ENCODE measurements around the gene ERBB3. TPM values are rescaled to one million over a fixed set of nuclear protein-coding genes. Genes with fewer than 3 reads are reported as not detected.

Gene ERBB3
- total RNA-seq, 1 donor from 2014 or later: 0.84 TPM

- intact Hi-C loops (cut with micrococcal nuclease): loop anchor here (1.0 to 5.0 kb wide), 5 partner anchors 9 to 507 kb away; partner anchors contain the start of genes COQ10A and TIMELESS
Measured at GRCh38 chr12:56129206-56129941, 49.4 kb downstream of the ERBB3 start.

GRCh38 chr12:56129942-56130495 lies 50.1 kb downstream of the ERBB3 start:
- intact Hi-C loops (cut with micrococcal nuclease): loop anchor here (1.0 to 5.0 kb wide), 5 partner anchors 8 to 507 kb away; partner anchors contain the start of genes COQ10A and TIMELESS

GRCh38 chr12:56130876-56131275 lies 50.9 kb downstream of the ERBB3 start:
- intact Hi-C loops (cut with micrococcal nuclease): no loop called here

DNA sequence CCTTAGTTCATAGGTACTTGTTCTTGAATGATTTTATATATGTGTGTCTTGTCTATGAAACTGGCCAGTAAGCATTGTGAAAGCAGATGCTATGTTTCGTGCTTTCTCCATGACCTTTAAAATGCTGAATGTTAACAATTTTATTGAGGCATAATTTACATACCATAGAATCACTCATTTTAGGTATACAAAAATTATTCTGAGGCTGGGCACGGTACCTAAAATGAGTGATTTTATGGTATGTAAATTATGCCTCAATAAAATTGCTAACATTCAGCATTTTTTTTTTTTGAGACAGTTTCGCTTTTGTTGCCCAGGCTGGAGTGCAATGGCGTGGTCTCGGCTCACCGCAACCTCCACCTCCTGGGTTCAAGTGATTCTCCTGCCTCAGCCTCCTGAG lies 54.9 kb downstream of the ERBB3 start:
- intact Hi-C loops (cut with micrococcal nuclease): no loop called here

GRCh38 chr12:56137853-56138571 lies 58.0 kb downstream of the ERBB3 start:
- intact Hi-C loops (cut with micrococcal nuclease): loop anchor here (1.0 kb wide), 1 partner anchor 9 kb away; no protein-coding TSS in a partner anchor

DNA sequence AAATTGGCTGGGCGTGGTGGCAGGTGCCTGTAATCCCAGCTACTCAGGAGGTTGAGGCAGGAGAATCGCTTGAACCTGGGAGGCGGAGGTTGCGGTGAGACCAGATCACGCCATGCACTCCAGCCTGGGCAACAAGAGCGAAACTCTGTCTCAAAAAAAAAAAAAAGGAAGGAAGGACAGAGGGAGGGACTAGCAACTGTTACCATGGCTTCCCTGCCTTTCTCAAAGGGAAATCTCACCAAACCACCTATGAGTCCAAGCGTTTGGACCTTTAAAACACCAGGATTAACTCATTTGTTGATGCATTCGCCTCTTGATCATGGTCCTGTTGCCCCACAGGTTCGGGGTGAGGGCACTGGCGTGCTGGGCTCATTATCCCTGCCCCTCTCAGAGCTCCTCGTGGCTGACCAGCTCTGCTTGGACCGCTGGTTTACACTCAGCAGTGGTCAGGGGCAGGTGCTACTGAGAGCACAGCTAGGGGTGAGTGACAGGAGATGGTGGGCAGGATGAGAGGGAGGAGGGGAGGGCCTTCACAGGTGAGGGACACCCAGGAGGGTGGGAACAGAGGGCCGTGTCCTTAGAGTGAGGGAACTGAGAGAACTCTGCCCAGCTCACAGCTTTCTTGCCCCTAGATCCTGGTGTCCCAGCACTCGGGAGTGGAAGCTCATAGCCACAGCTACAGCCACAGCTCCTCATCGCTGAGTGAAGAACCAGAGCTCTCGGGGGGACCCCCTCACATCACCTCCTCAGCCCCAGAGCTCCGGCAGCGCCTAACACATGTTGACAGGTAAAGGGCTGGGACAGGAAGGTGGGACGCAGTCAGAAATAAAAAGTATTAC lies 62.2 kb downstream of the ERBB3 start:
- intact Hi-C loops (cut with micrococcal nuclease): no loop called here

GRCh38 chr12:56143217-56143616 lies 63.3 kb downstream of the ERBB3 start:
- intact Hi-C loops (cut with micrococcal nuclease): no loop called here

DNA sequence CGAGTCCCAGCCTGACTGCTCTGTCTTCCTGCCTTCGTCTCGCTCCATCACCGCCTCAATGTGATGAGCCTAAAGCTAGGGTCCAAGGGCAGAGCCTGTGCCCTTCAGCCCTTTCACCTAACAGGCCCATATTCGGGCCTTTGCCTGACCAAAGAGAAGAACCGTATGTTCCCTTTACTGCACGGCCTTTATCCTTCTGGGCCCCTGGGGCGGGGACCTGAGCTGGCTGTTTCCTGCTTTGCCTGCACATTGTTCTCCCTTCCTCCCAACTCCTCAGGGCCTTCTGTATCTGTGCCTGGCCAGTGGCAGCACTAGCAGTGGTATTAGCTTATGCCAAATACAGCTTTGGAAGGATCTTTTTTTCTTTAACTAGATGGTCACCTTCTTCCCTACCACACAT lies 63.9 kb downstream of the ERBB3 start:
- intact Hi-C loops (cut with micrococcal nuclease): no loop called here

- intact Hi-C loops (cut with micrococcal nuclease): no loop called here
Measured at GRCh38 chr12:56145217-56145616, 65.3 kb downstream of the ERBB3 start.

DNA sequence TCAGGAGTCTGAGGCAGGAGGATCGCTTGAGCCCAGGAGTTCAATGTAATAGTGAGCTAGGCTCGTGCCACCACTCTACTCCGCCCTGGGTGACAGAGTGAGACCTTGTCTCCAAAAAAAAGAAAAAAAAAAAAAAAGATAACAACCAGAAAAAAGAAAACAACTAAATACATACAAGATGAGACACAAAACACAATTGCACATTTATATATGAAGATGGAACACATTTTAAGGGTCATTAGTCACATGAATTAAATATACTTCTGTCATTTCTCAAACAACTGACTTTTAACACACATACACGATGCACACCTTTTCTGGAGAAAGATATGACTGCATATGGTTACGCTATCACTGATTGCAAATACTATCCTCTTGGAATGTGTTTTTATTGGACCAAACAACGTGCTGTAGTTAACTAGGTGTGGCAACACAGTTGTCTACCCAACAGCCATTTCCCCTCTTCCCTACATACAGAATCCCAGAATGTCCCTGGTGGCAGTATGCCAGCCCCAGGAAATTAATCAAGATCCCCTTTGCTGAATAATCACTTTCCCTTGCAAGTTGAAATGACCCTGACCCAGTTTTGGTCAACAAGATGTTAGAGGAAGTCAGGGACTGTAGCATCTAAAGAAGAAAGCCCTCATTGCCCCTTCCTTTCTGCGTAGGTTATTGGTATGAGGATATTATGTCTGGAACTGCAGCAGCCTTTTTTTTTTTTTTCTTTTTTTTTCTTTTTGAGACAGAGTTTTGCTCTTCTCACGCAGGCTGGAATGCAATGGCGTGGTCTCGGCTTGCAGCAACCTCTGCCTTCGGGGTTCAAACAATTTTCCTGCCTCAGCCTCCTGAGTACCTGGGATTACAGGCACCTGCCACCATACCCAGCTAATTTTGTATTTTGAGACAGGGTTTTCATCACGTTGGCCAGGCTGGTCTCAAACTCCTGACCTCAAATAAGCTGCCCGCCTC lies 66.8 kb downstream of the ERBB3 start:
- intact Hi-C loops (cut with micrococcal nuclease): no loop called here

DNA sequence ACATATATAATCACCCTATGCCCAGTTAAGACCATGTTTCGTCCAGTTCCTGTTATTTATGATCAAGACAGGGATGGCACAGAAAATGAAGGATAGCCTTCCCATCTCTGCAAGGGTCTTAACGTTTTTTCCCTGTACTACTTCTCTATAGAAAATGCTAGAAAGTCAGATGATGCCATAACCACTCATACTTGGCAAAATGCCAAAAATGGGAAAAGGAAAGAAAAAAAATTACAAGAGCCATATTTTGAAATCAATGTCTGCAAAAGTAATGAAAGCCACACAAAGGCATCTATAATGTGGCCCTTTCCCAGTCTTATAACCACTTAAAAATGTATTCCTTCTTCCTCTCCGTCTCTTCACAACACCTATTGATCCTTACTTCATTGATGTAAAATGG lies 70.6 kb downstream of the ERBB3 start:
- intact Hi-C loops (cut with micrococcal nuclease): loop anchor here (5.0 kb wide), 1 partner anchor 223 kb away; the partner anchor contains the start of gene PYM1

DNA sequence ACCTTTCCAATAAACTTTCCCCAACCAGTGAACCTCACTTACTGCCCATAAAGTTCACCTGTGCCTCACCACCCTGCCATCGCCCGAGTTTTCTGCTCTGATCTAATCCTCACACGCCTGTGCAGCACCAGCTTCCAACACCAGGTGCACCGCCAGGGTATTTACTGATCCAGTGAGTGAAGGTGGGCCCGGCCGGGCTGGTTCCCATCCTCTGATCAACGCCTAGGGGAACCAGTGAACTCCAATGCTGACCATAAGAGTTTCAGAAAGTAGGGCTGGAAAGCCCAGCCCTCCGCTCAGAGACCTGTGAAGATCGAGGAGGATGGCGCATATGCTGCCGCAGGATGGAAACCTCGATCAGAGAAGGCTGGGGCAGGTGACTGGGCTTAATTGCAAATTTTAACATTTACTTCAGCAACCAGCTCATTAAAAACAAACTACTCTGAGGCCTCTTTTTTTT lies 71.7 kb downstream of the ERBB3 start:
- intact Hi-C loops (cut with micrococcal nuclease): loop anchor here (1.0 to 5.0 kb wide), 5 partner anchors 9 to 224 kb away; partner anchors contain the start of genes ESYT1, PYM1 and ZC3H10

DNA sequence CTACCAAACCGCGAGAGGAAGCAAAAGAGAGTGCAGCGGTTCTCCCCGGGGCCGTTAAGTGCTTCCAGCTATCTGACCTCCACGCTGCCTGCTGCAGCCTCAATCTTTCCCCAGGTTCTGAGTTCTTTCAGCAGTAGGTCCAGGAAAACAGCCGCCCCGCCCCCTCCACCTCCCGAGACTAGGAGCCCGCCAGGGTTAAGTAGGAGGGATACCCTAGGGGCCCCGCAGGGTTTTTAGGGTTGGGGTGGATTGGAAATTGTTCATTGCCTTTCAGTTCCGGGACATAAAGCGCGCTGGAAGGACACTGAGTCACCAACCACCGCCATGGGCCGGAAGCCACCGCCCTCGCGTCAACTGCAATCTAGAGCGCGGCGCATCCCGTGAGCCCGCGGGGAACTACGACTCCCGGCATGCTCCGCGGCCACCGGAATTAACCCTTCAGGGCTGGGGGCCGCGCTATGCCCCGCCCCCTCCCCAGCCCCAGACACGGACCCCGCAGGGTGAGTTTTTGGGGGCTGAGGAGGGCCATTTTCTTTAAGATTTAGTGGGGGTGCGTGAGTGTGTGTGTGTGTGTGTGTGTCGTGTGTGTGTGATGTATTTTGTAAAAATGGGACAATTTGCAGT lies 72.3 kb downstream of the ERBB3 start, which contains the start of gene MYL6B:
Gene MYL6B, plus strand, starts transcription at position 456 of the 624 bp plus-strand sequence. CDS start 1,332 bp downstream, outside the sequence.
- intact Hi-C loops (cut with micrococcal nuclease): loop anchor here (1.0 to 5.0 kb wide), 4 partner anchors 8 to 225 kb away; partner anchors contain the start of genes ESYT1, PYM1 and ZC3H10

Other genes with a start within 250 kb of the ERBB3 start
- 0.05 TPM in 1 of 2 replicates, not detected in the other for gene MMP19, start 237.2 kb upstream of the ERBB3 start, total RNA-seq
- gene PYM1, start 152.3 kb upstream of the ERBB3 start, total RNA-seq: 56.4 and 59.9 TPM in 2 replicates
- gene DGKA, start 149.0 kb upstream of the ERBB3 start, total RNA-seq: 532 and 550 TPM in 2 replicates
- 0.20 and 0.25 TPM in 2 replicates for gene PMEL, start 114.1 kb upstream of the ERBB3 start, total RNA-seq
- gene CDK2, start 113.3 kb upstream of the ERBB3 start, total RNA-seq: 90.3 and 98.3 TPM in 2 replicates
- gene RAB5B, start 106.1 kb upstream of the ERBB3 start, total RNA-seq: 55.0 and 58.9 TPM in 2 replicates
- 9.6 and 10.3 TPM in 2 replicates for gene SUOX, start 82.9 kb upstream of the ERBB3 start, total RNA-seq
- gene IKZF4, start 59.1 kb upstream of the ERBB3 start, total RNA-seq: 21.8 and 23.3 TPM in 2 replicates
- gene RPS26, start 38.2 kb upstream of the ERBB3 start, total RNA-seq: 30.9 and 32.4 TPM in 2 replicates
- 273 and 291 TPM in 2 replicates for gene PA2G4, start 24.4 kb downstream of the ERBB3 start, total RNA-seq
- 3,715 and 3,764 TPM in 2 replicates for gene RPL41, start 36.5 kb downstream of the ERBB3 start, total RNA-seq
- 9.3 and 9.5 TPM in 2 replicates for gene ZC3H10, start 38.1 kb downstream of the ERBB3 start, total RNA-seq
- 362 TPM in 2 replicates for gene ESYT1, start 48.1 kb downstream of the ERBB3 start, total RNA-seq
- 69.9 and 70.7 TPM in 2 replicates for gene MYL6B, start 72.4 kb downstream of the ERBB3 start, total RNA-seq
- 1,606 and 1,617 TPM in 2 replicates for gene MYL6, start 78.2 kb downstream of the ERBB3 start, total RNA-seq
- gene SMARCC2, start 109.3 kb downstream of the ERBB3 start, total RNA-seq: 136 and 141 TPM in 2 replicates
- 31.7 and 32.7 TPM in 2 replicates for gene RNF41, start 141.8 kb downstream of the ERBB3 start, total RNA-seq
- 67.9 and 68.5 TPM in 2 replicates for gene NABP2, start 144.2 kb downstream of the ERBB3 start, total RNA-seq
- gene SLC39A5, start 149.9 kb downstream of the ERBB3 start, total RNA-seq: 0.86 and 1.0 TPM in 2 replicates
- 55.3 and 56.1 TPM in 2 replicates for gene ANKRD52, start 178.2 kb downstream of the ERBB3 start, total RNA-seq
- 18.6 and 19.3 TPM in 2 replicates for gene COQ10A, start 186.8 kb downstream of the ERBB3 start, total RNA-seq
- 242 TPM in 2 replicates for gene CS, start 220.2 kb downstream of the ERBB3 start, total RNA-seq
- gene CNPY2, start 235.8 kb downstream of the ERBB3 start, total RNA-seq: 129 and 139 TPM in 2 replicates